ENCODE measurements around the gene UBE2J1. TPM values are rescaled to one million over a fixed set of nuclear protein-coding genes. Genes with fewer than 3 reads are reported as not detected.

The UBE2J1 gene
- total RNA-seq, 1 experiment from 2014 or later, result 22.4 TPM

DNA sequence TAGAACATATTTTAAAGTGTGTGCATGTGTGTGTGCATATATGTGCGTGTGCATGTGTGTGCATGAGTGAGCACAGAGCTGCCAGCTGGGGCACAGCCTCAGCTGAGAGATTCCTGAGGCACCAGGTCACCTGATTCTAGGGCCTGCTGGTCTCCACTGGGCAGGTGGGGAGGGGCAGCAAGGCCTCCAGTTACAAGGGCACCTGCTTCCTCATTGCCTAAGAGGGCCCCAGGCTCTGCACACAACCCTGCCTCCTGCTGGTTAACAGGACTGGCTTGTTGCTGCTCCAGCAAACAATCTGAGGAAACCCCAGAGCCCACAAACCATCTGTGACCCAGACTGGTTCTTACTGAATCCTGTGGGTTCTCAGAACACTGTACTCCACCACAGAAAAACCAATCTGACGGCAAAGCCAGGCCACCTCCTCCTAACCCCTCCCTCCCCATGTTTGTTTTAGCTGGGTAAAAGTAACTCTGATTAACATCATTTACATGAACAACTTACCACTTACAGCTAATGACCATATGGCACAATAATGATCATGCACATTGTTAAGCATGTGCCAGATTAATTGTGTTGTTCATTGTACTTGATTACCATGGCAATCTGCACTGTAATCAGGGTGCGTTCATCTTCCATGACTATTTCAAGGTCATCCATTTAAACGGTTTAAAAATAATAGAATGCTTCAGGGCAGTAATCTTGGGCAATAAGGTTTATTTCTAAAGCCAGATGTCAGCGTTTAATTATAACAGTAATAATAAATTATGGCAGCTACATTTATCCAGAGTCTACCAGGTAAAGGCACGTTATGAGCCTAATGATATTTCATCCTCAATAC is 23.1 kb upstream of the UBE2J1 start:
- BruUV-seq (replicated peaks), result no TSS peak
- ATAC-seq, result no peak; the same call in none of the 2 replicates
- ChIA-PET CTCF (no interaction called here), POLR2A (ENCODE audit: unreplicated experiment) (no interaction called here)
- Histone ChIP-seq H3K79me2 (ENCODE audit: low read length) (no peaks in the 10 kb centered on the region), H3K9me3 (ENCODE audit: low read length) (no peaks in the 10 kb centered on the region), H3K4me1 (ENCODE audit: insufficient read depth, low read length) (no peaks in the 10 kb centered on the region), H3F3A (ENCODE audit: low read length, unreplicated experiment) (no peaks in the 10 kb centered on the region), H3K4me2 (ENCODE audit: low read length) (no peak overlapping the region), H3K9ac (ENCODE audit: low read length) (no peak overlapping the region), H2AFZ (ENCODE audit: low read length) (no peak overlapping the region), H3K9me2 (replicated peaks; ENCODE audit: low read length) (no peaks in the 10 kb centered on the region), H3K36me3 (ENCODE audit: low read depth, low read length) (no peaks in the 10 kb centered on the region; the same call in 1 of the 2 replicates), H3K27ac (ENCODE audit: low read length) (no peak overlapping the region), H3K4me3 (ENCODE audit: low read length) (no peak overlapping the region), H4K20me1 (ENCODE audit: low read length) (no peaks in the 10 kb centered on the region), H3K27me3 (ENCODE audit: low read length) (no peaks in the 10 kb centered on the region)
- no peak for TF ChIP-seq EZH2phosphoT487 (IDR thresholded peaks at IDR 0.05; ENCODE audit: borderline replicate concordance, low read length)
- no peak for TF ChIP-seq EZH2 (IDR thresholded peaks at IDR 0.05; ENCODE audit: low read length, unreplicated experiment)
- TF ChIP-seq, protein P1, sequence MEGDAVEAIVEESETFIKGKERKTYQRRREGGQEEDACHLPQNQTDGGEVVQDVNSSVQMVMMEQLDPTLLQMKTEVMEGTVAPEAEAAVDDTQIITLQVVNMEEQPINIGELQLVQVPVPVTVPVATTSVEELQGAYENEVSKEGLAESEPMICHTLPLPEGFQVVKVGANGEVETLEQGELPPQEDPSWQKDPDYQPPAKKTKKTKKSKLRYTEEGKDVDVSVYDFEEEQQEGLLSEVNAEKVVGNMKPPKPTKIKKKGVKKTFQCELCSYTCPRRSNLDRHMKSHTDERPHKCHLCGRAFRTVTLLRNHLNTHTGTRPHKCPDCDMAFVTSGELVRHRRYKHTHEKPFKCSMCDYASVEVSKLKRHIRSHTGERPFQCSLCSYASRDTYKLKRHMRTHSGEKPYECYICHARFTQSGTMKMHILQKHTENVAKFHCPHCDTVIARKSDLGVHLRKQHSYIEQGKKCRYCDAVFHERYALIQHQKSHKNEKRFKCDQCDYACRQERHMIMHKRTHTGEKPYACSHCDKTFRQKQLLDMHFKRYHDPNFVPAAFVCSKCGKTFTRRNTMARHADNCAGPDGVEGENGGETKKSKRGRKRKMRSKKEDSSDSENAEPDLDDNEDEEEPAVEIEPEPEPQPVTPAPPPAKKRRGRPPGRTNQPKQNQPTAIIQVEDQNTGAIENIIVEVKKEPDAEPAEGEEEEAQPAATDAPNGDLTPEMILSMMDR (conservative IDR thresholded peaks at IDR 0.05; ENCODE audit: low read depth, low read length), result peak; percentile 34; the same call in 1 of the 2 replicates
- intact Hi-C loops (cut with micrococcal nuclease), result no loop called here
- DNase-seq, result peak; percentile 50

DNA sequence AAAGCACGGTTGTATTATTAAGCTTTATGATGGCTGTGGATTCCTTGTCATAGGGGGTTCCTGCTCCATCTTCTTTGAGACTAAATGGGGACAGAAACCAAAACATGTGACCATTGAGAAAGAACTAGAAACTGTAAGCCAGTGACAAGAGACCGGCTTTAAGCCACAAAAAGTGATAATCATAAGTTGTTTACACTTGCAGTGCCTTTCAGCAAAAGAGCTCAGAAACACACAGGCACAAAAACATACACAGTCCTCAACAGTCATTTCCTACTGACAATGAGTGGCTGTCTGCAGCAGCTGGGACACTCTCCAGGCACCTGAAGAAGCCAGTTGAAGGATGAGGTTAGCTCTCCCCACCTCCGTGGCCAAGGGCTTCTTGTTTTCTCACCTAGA is 20.0 kb upstream of the UBE2J1 start:
- no peaks in the 10 kb centered on the region for H3F3A ChIP-seq (ENCODE audit: low read length, unreplicated experiment)
- no peaks in the 10 kb centered on the region for H4K20me1 ChIP-seq (ENCODE audit: low read length)
- DNase-seq (no peak), ATAC-seq (no peak)
- H3K9me2 ChIP-seq (replicated peaks; ENCODE audit: low read length), result no peaks in the 10 kb centered on the region
- intact Hi-C loops (cut with micrococcal nuclease), result loop anchor here (5.0 kb wide), 1 partner anchor 225 kb away; no protein-coding TSS in a partner anchor
- POLR2A ChIA-PET (ENCODE audit: unreplicated experiment), result no interaction called here
- H3K27me3 ChIP-seq (ENCODE audit: low read length), result no peaks in the 10 kb centered on the region
- no peak overlapping the region for H3K4me3 ChIP-seq (ENCODE audit: low read length)
- H3K4me1 ChIP-seq (ENCODE audit: insufficient read depth, low read length), result peaks cover 5% of the 10 kb centered on the region
- no peaks in the 10 kb centered on the region for H3K9me3 ChIP-seq (ENCODE audit: low read length)
- no peak overlapping the region for H2AFZ ChIP-seq (ENCODE audit: low read length)
- H3K27ac ChIP-seq (ENCODE audit: low read length), result no peak overlapping the region
- no TSS peak for BruUV-seq (replicated peaks)
- no peak overlapping the region for H3K9ac ChIP-seq (ENCODE audit: low read length)
- CTCF ChIA-PET, result interaction anchor here (1.0 kb wide), 1 partner anchor 13 kb away, joined by 3 read pairs; no protein-coding TSS in a partner anchor
- H3K79me2 ChIP-seq (ENCODE audit: low read length), result no peaks in the 10 kb centered on the region
- H3K4me2 ChIP-seq (ENCODE audit: low read length), result no peak overlapping the region
- TF ChIP-seq EZH2phosphoT487 (IDR thresholded peaks at IDR 0.05; ENCODE audit: borderline replicate concordance, low read length) (no peak), EZH2 (IDR thresholded peaks at IDR 0.05; ENCODE audit: low read length, unreplicated experiment) (no peak)
- TF ChIP-seq, protein P1 (conservative IDR thresholded peaks at IDR 0.05; ENCODE audit: low read depth, low read length), result no peak
- H3K36me3 ChIP-seq (ENCODE audit: low read depth, low read length), result no peaks in the 10 kb centered on the region; the same call in 1 of the 2 replicates
